NCI-H526 treated with DMSO at 0.1 percent for 48 hours (cell line): Measurements from ENCODE around the gene PAK5.

Experiments
- DNase-seq: peaks from one replicate; lab custom pipeline; 2025; lab: John Stamatoyannopoulos, UW

PAK5 gene

GRCh38 chr20:9575836-9576235 lies 263.0 kb downstream of the PAK5 start:
- DNase-seq: no peak

GRCh38 chr20:9574776-9575175 lies 264.1 kb downstream of the PAK5 start:
- DNase-seq: no peak

- no peak for DNase-seq
These were observed 264.7 kb downstream of the PAK5 start for GRCh38 chr20:9574181-9574580.

- DNase-seq: no peak
These were observed 265.3 kb downstream of the PAK5 start for GRCh38 chr20:9573335-9574151.

GRCh38 chr20:9572670-9573069 lies 266.2 kb downstream of the PAK5 start:
- DNase-seq: no peak

- no peak for DNase-seq
These were observed 267.1 kb downstream of the PAK5 start for GRCh38 chr20:9571783-9572182.

GRCh38 chr20:9570612-9571011 lies 268.3 kb downstream of the PAK5 start:
- DNase-seq: no peak

GRCh38 chr20:9566977-9567376 lies 271.9 kb downstream of the PAK5 start:
- no peak for DNase-seq

GRCh38 chr20:9565910-9566550 lies 272.8 kb downstream of the PAK5 start:
- no peak for DNase-seq

GRCh38 chr20:9557411-9557810 lies 281.5 kb downstream of the PAK5 start:
- DNase-seq: no peak

- DNase-seq: no peak
These were observed 283.1 kb downstream of the PAK5 start for GRCh38 chr20:9555781-9556180.

- no peak for DNase-seq
These were observed 286.9 kb downstream of the PAK5 start for GRCh38 chr20:9551808-9552550.

GRCh38 chr20:9550871-9551270 lies 288.0 kb downstream of the PAK5 start:
- no peak for DNase-seq

GRCh38 chr20:9550283-9550682 lies 288.6 kb downstream of the PAK5 start:
- DNase-seq: no peak

- no peak for DNase-seq
These were observed 295.7 kb downstream of the PAK5 start for GRCh38 chr20:9543214-9543613.

GRCh38 chr20:9535449-9535848 lies 303.4 kb downstream of the PAK5 start:
- no peak for DNase-seq

- no peak for DNase-seq
These were observed 304.9 kb downstream of the PAK5 start for GRCh38 chr20:9534025-9534424.

GRCh38 chr20:9532069-9532838 lies 306.6 kb downstream of the PAK5 start:
- DNase-seq: no peak

GRCh38 chr20:9531581-9531980 lies 307.3 kb downstream of the PAK5 start:
- no peak for DNase-seq

GRCh38 chr20:9523636-9524035 lies 315.2 kb downstream of the PAK5 start:
- no peak for DNase-seq

GRCh38 chr20:9520086-9520485 lies 318.8 kb downstream of the PAK5 start:
- no peak for DNase-seq

- DNase-seq: no peak
These were observed 320.2 kb downstream of the PAK5 start for GRCh38 chr20:9518576-9519175.
